ENCODE results near the gene LIMS1. TPM values are rescaled to one million over a fixed set of nuclear protein-coding genes. Genes with fewer than 3 reads are reported as not detected.

LIMS1 gene
- polyA plus RNA-seq, 1 donor (not counting 4 experiments of a cell fraction or from before 2014, with no cell fraction given), result 62.5 TPM

- H3K4me1 ChIP-seq (ENCODE audit: control insufficient read depth, extremely low read depth, insufficient read depth, low read length), result peaks cover 53% of the 10 kb centered on the region
- no peak for FAIRE-seq
- H3K27ac ChIP-seq (ENCODE audit: control insufficient read depth, insufficient read depth, low read length), result no peak overlapping the region
These were observed 55.5 kb downstream of the LIMS1 start for GRCh38 chr2:108589781-108590180.

DNA sequence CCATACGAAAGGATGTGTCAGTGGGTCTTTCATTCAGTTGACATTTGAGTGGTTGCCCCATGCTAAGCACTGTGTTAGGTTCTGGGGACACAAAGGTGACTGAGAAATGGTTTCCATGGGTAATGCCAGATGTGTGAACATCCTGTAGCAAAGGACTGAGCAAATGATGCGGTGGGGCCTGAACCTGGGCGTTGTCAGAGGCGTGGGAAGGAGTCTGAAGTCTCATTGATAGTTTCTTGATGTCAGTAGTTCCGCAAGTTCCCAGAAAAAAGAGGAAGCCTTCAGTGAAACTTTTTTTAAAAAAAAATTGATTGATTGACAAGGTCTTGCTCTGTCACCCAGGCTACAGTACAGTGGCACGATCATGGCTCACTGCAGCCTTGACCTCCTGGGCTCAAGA is 56.9 kb downstream of the LIMS1 start:
- H3K4me2 ChIP-seq (ENCODE audit: control insufficient read depth, extremely low read depth, insufficient read depth, low read depth, low read length), result no peak overlapping the region
- H3K79me2 ChIP-seq (ENCODE audit: control insufficient read depth, insufficient read depth, low read length), result peaks cover 54% of the 10 kb centered on the region
- no peaks in the 10 kb centered on the region for H4K20me1 ChIP-seq (ENCODE audit: control insufficient read depth, extremely low read depth, insufficient read depth, low read length)
- H3K27me3 ChIP-seq (ENCODE audit: control insufficient read depth, extremely low read depth, insufficient read depth, low read length), result no peaks in the 10 kb centered on the region
- dilution Hi-C loops (cut with MboI; ENCODE audit: extremely low pct_ligation_motif_present, low sequenced_read_pairs), result no loop called here
- H3K4me1 ChIP-seq (ENCODE audit: control insufficient read depth, extremely low read depth, insufficient read depth, low read length), result peaks cover 64% of the 10 kb centered on the region
- no peak overlapping the region for H3K27ac ChIP-seq (ENCODE audit: control insufficient read depth, insufficient read depth, low read length)
- no peaks in the 10 kb centered on the region for H3K9me3 ChIP-seq (ENCODE audit: control insufficient read depth, low read depth, low read length)
- H2AFZ ChIP-seq (ENCODE audit: control insufficient read depth, low read length), result no peak overlapping the region
- H3K9me1 ChIP-seq (ENCODE audit: control insufficient read depth, extremely low read depth, insufficient read depth, low read length), result no peaks in the 10 kb centered on the region
- FAIRE-seq (no peak), DNase-seq (ENCODE audit: low read depth, low spot score) (no peak)
- TF ChIP-seq CTCF (optimal IDR thresholded peaks at IDR 0.05 in 1 of 3, IDR thresholded peaks at IDR 0.05 in 1 of 3, conservative IDR thresholded peaks at IDR 0.05 in 1 of 3; ENCODE audit: extremely low read depth in 1 of 3, insufficient read depth in 2 of 3, low read length in 3 of 3), result no peak
- no peak for TF ChIP-seq EZH2 (IDR thresholded peaks at IDR 0.05; ENCODE audit: low read length)
- no peak overlapping the region for H3K4me3 ChIP-seq (ENCODE audit: control insufficient read depth in 2 of 3, extremely low read depth in 1 of 3, insufficient read depth in 2 of 3, low read depth in 1 of 3, low read length in 3 of 3)
- no peaks in the 10 kb centered on the region for H3K36me3 ChIP-seq (ENCODE audit: control insufficient read depth in 2 of 2, extremely low read depth in 1 of 2, insufficient read depth in 2 of 2, low read length in 2 of 2)
- no peak overlapping the region for H3K9ac ChIP-seq (ENCODE audit: control insufficient read depth, extremely low read depth, insufficient read depth, low read length)

More at GRCh38 chr2:108589781-108590180, 55.5 kb downstream of the LIMS1 start:
- Histone ChIP-seq H3K4me2 (ENCODE audit: control insufficient read depth, extremely low read depth, insufficient read depth, low read depth, low read length) (no peak overlapping the region), H3K9ac (ENCODE audit: control insufficient read depth, extremely low read depth, insufficient read depth, low read length) (no peak overlapping the region), H3K79me2 (ENCODE audit: control insufficient read depth, insufficient read depth, low read length) (peaks cover 68% of the 10 kb centered on the region), H3K9me1 (ENCODE audit: control insufficient read depth, extremely low read depth, insufficient read depth, low read length) (no peaks in the 10 kb centered on the region), H3K4me3 (ENCODE audit: control insufficient read depth in 2 of 3, extremely low read depth in 1 of 3, insufficient read depth in 2 of 3, low read depth in 1 of 3, low read length in 3 of 3) (no peak overlapping the region), H2AFZ (ENCODE audit: control insufficient read depth, low read length) (no peak overlapping the region), H3K36me3 (ENCODE audit: control insufficient read depth in 2 of 2, extremely low read depth in 1 of 2, insufficient read depth in 2 of 2, low read length in 2 of 2) (no peaks in the 10 kb centered on the region), H3K9me3 (ENCODE audit: control insufficient read depth, low read depth, low read length) (no peaks in the 10 kb centered on the region), H3K27me3 (ENCODE audit: control insufficient read depth, extremely low read depth, insufficient read depth, low read length) (no peaks in the 10 kb centered on the region), H4K20me1 (ENCODE audit: control insufficient read depth, extremely low read depth, insufficient read depth, low read length) (no peaks in the 10 kb centered on the region)
- DNase-seq (ENCODE audit: low read depth, low spot score), result no peak
- TF ChIP-seq EZH2 (IDR thresholded peaks at IDR 0.05; ENCODE audit: low read length) (no peak), CTCF (optimal IDR thresholded peaks at IDR 0.05 in 1 of 3, IDR thresholded peaks at IDR 0.05 in 1 of 3, conservative IDR thresholded peaks at IDR 0.05 in 1 of 3; ENCODE audit: extremely low read depth in 1 of 3, insufficient read depth in 2 of 3, low read length in 3 of 3) (no peak)
- dilution Hi-C loops (cut with MboI; ENCODE audit: extremely low pct_ligation_motif_present, low sequenced_read_pairs), result no loop called here
